NB4 (cell line): ENCODE measurements around the gene MAP3K14.

Experiments used
- MYC ChIP-seq: IDR thresholded peaks from 2 replicates; pipeline ENCODE4 v1.6.1; 2011; ENCODE audit warnings: low read depth, low read length
- POLR2A ChIP-seq: IDR thresholded peaks from 2 replicates; pipeline ENCODE4 v1.6.1; 2011; ENCODE audit warnings: mild to moderate bottlenecking; ENCODE audit not compliant: insufficient read length; ENCODE audit errors: extremely low read depth
- TF ChIP-seq, protein P1 (sequence below): IDR thresholded peaks from one replicate; pipeline ENCODE4 v1.5.1; 2012; ENCODE audit warnings: low read depth, low read length
- TF ChIP-seq, protein P2 (sequence below): IDR thresholded peaks from 2 replicates; pipeline ENCODE4 v1.6.1; 2011; ENCODE audit warnings: low read depth, low read length

DNA sequence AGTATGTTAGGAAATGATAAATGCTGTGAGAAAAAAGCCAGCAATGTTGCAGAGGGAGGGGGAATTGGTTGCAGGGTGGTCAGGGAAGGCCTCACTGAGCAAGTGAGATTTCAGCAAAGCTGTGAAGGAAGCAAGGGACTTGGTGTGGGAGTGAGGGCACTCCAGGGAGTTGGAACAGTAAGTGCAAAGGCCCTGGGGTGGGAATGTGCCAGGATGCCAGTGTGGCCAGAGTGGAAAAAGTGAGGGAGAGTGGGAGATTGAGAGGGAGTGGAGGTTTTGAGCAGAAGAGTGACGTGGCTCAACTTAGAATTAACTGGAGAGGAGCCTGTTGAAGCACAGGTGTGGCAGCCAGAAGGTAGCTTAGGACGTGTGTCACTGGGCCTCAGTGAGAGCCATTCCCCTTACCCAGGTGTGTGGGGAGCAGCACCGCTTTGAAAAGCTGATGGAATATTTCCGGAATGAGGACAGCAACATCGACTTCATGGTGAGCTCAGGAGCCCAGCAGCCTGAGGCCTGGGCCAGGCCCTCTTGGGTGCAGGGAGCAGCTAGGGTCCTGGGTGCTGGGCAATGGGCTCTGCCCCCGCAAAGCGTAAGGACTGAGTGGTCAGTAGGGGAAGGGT, 78.6 kb downstream of the MAP3K14 start:
- TF ChIP-seq POLR2A, result no peak
- TF ChIP-seq, protein P1, sequence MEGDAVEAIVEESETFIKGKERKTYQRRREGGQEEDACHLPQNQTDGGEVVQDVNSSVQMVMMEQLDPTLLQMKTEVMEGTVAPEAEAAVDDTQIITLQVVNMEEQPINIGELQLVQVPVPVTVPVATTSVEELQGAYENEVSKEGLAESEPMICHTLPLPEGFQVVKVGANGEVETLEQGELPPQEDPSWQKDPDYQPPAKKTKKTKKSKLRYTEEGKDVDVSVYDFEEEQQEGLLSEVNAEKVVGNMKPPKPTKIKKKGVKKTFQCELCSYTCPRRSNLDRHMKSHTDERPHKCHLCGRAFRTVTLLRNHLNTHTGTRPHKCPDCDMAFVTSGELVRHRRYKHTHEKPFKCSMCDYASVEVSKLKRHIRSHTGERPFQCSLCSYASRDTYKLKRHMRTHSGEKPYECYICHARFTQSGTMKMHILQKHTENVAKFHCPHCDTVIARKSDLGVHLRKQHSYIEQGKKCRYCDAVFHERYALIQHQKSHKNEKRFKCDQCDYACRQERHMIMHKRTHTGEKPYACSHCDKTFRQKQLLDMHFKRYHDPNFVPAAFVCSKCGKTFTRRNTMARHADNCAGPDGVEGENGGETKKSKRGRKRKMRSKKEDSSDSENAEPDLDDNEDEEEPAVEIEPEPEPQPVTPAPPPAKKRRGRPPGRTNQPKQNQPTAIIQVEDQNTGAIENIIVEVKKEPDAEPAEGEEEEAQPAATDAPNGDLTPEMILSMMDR, result no peak
- TF ChIP-seq, protein P2, sequence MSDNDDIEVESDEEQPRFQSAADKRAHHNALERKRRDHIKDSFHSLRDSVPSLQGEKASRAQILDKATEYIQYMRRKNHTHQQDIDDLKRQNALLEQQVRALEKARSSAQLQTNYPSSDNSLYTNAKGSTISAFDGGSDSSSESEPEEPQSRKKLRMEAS, result no peak
- no peak for TF ChIP-seq MYC
